G401 (cell line): Measurements from ENCODE around the gene CRACR2B. TPM values are rescaled to one million over a fixed set of nuclear protein-coding genes. Genes with fewer than 3 reads are reported as not detected.

ENCODE experiments used
- DNase-seq: peaks from one replicate; pipeline ENCODE4 v3.0.0-alpha.2; 2015; ENCODE audit warnings: low spot score
- in situ Hi-C: cut with HindIII; loops from 2 replicates; pipeline ENCODE4 v1.10.0; 2016; ENCODE audit warnings: low sequenced_read_pairs, mixed read lengths
- total RNA-seq: library from RNA; depleted of rRNA; stranded (reverse); fragments of >200 nt; shearing (Covaris generic); gene quantifications from 2 replicates; pipeline ENCODE4 v1.2.3, GENCODE V29; 2014

CRACR2B gene
- total RNA-seq, 1 experiment from 2014 or later: 28.3 TPM

GRCh38 chr11:833849-834311, 6.2 kb downstream of the CRACR2B start:
- in situ Hi-C loops: no loop called here
- DNase-seq: no peak

- in situ Hi-C loops: no loop called here
- peak; percentile 64 for DNase-seq
These were observed 6.9 kb downstream of the CRACR2B start for GRCh38 chr11:834371-835316.

GRCh38 chr11:836274-836673, 8.6 kb downstream of the CRACR2B start:
- no peak for DNase-seq

GRCh38 chr11:836700-837099, 9.0 kb downstream of the CRACR2B start:
- in situ Hi-C loops: no loop called here
- DNase-seq: no peak

More at GRCh38 chr11:836274-836673, 8.6 kb downstream of the CRACR2B start:
- in situ Hi-C loops: no loop called here

- in situ Hi-C loops: no loop called here
- DNase-seq: no peak
These were observed 9.7 kb downstream of the CRACR2B start for GRCh38 chr11:837189-837989.

GRCh38 chr11:837990-838307, 10.2 kb downstream of the CRACR2B start:
- in situ Hi-C loops: no loop called here
- no peak for DNase-seq

GRCh38 chr11:838441-839279, 10.9 kb downstream of the CRACR2B start:
- DNase-seq: no peak
- in situ Hi-C loops: no loop called here

- DNase-seq: no peak
- in situ Hi-C loops: no loop called here
These were observed 11.5 kb downstream of the CRACR2B start for GRCh38 chr11:839280-839623.

- in situ Hi-C loops: no loop called here
- DNase-seq: no peak
These were observed 12.3 kb downstream of the CRACR2B start for GRCh38 chr11:839875-840617.

- no peak for DNase-seq
- in situ Hi-C loops: no loop called here
These were observed 14.3 kb downstream of the CRACR2B start for GRCh38 chr11:841981-842369.

- DNase-seq: peak; percentile 84
These were observed 14.8 kb downstream of the CRACR2B start, which contains the start of the genes POLR2L and TSPAN4 for GRCh38 chr11:842370-843002. Gene POLR2L, minus strand, starts transcription at chr11:842529. Its CDS starts 21 bp downstream, at chr11:842508. Gene TSPAN4, plus strand, starts transcription at chr11:842852. Its CDS starts 7,453 bp downstream, at chr11:850305.

GRCh38 chr11:843086-843734, 15.5 kb downstream of the CRACR2B start:
- no peak for DNase-seq
- in situ Hi-C loops: no loop called here

More at GRCh38 chr11:842370-843002, 14.8 kb downstream of the CRACR2B start, which contains the start of the genes POLR2L and TSPAN4:
- in situ Hi-C loops: no loop called here

GRCh38 chr11:843818-844692, 16.3 kb downstream of the CRACR2B start:
- in situ Hi-C loops: no loop called here
- peak; percentile 65 for DNase-seq

- in situ Hi-C loops: no loop called here
These were observed 17.2 kb downstream of the CRACR2B start for GRCh38 chr11:844693-845644.

GRCh38 chr11:845872-846495, 18.3 kb downstream of the CRACR2B start:
- in situ Hi-C loops: no loop called here
- no peak for DNase-seq

More at GRCh38 chr11:844693-845644, 17.2 kb downstream of the CRACR2B start:
- peak; percentile 67 for DNase-seq
